ENCODE data around the gene MOB2.

The MOB2 gene

DNA sequence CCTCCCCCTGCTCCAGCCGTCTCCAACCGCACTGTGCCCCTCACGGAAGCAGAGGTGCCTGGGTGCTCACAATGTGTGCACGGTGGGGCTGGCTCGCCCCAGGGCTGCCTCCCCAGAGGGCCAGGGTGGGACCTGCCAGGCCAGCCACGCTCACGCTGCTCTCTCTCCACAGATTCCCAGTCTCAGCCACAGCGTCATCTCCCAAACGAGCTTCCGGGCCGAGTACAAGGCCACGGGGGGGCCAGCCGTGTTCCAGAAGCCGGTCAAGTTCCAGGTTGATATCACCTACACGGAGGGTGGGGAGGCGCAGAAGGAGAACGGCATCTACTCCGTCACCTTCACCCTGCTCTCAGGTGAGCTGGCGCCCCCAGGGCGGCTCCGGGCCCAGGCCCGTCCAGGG lies 30.4 kb downstream of the MOB2 start:
- no peak for DNase-seq (ENCODE audit: low read depth)

DNA sequence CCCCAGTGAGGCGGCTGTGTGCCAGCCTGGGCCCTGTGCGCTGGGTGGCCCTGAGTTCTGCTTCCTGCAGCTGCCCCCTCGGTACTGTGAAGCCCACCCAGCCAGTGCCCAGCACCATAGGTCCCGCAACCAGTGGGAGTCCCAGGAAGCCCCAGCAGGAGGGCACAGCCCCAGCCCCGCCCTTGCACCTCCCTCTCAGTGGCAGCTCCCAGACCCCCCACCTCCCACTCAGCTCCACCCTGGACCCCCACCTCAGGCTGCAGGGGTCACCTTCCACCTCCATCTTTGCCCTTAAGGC lies 30.9 kb downstream of the MOB2 start:
- no peak for DNase-seq (ENCODE audit: low read depth)

DNA sequence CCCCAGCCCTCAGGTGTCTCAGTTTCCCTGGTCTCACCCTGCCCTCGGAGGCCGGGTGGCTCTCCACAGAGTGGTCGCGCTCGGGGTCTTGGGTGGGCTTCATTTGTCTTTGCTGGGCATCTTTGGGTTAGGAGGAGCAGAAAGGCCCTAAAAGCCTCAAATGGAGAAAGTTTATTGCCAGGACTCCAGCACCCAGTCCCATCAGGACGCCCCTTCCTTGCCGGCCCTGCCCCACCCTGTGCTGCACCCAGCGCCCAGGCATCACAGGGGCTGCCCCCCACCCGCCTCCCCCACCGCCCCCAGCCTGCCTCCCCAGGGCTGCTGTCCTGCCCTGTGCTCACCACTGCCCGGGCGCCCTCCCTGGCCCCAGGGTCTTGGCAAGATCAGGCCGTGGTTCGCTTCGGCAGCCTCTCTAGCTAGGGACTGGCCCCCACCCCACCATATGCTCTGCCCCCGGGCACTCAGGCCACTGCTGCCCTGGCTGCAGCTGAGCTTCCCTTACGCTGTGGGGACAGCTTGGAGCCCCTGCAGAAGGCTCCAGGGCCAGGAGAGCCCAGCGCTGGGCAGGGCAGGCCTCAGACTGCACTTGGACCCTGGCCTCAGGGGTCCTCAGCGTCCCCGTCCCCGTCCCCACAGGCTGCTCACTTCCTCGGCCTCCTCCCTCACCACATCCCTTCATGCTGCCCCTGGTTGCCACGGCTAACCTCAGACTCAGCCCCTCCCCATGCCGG lies 31.4 kb downstream of the MOB2 start:
- DNase-seq (ENCODE audit: low read depth): no peak

DNA sequence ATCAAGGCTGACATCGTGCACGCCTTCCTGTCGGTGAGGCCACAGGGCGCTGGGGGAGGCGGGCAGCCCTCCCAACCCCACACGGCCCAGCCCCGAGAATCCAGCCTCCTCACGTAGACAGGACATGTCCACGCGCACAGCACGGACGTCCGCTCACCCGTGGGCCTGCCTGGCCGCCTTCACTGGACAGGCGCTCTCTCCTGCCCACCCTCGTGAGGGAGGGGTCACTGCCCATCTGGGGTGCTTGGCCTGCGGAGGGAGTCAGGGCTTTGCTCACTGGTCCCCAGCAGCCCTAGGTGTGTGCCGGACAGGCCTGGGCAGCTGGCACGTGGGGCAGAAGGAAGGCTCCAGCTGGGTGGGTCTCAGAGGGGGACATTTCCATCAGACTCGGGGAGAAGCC lies 32.0 kb downstream of the MOB2 start:
- no peak for DNase-seq (ENCODE audit: low read depth)

DNA sequence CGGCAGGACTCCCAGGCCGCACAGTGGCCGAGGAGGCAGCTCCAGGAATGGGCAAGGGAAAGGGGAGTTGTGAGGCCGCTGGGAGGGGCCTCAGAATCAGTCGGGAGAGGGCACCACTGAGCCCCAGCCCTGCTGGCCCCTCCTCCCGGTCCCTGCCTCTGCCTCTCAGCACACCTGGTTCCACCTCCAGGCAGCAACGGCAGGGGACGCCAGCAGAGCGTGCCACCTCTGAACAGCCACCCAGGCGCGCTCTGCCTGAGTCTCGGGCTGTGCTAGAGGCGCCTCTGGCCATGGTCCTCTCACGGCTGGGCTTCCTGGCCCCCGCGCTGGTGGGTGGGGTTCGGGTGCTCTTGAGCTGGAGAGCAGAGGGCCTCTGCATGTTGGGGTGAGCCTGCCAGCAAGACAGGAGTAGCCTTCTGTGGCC lies 33.0 kb downstream of the MOB2 start:
- no peak for DNase-seq (ENCODE audit: low read depth)

DNA sequence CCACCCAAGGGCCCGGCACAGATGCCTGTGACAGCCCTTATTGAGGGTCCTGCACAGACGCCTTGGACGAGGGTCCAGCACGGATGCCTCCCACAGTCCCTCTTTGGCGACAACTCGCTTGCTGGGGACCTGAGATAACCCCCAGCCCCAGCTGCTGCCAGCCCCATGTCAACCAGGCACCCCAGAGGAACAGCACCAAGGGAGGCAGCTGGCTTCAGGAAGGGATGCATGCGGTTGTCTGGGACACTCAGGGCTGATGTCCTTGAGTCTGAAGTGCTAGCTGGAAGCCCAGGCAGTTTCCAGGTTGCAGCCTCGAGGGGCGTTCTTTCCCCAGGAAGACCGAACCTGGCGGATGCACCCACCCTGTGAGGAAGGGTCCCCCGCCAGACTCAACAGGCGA lies 33.8 kb downstream of the MOB2 start:
- no peak for DNase-seq (ENCODE audit: low read depth)

DNA sequence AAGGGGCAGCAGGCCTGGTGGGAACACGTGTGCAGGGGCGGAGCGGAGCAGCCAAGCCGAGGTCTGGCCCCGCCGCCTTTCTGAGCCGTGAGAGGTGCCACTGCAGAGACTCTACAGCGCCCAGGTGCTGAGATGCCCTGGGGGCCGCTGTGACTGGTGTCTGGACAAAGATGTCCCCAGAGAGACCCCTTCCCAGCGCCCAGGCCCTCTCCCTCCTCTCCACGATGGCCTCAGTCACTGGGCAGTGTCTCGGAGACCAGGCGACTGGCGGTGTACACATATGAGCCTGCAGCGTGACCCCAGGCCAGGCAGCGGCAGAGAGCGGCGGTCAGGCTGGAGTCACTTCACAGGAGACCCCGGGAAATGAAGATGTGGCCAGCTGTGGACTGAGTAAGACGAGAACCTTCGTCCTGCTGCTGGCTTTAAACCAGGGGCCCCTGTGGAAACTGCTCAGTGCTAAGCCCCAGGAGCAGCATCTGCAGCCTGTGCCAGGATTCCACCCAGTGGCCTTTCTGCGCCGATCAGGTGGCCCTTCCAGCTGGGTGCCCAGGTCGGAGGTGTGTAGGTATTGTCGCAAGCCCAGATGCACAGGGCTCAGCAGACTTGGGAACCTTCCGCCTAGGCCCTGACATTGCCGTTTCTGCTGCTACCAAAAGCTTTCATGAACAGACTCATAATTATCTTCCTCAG lies 34.7 kb downstream of the MOB2 start:
- no peak for DNase-seq (ENCODE audit: low read depth)

DNA sequence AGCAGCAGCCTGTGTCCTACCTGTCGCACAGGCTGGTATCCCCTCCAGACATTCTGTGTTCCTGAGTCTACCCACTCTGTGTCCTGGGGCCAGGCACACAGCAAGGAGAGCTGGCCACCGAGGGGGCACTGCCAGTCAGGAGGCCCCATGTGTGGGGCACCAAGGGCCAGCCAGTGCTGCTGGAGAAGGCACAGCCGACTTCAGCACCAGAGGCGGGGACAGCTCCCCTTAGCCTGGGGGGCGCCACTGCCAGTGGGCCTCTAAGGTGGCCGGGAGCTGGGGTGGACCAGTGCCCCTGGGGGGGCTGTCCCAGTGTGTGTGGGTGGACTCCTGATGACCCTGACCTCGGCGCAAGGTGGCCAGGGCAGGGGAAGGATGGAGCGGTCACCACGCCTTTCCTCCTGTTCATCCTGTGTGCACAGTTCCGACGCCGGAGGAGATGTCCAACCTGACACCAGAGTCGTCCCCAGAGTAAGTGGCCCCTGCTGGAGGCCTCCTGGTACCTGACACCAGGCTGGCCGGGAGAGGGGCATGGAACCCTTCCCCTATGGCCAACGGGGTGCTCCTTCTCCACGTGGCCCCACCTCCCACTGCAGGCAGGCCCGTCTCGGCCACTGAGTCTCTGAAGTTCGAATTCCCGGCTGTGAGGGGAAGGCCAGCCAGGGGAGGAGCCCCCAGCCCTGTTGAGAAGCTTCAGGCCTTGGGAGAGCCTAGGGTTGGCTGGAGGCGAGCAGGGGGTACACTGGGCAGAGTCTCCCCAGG lies 35.4 kb downstream of the MOB2 start:
- DNase-seq (ENCODE audit: low read depth): no peak

DNA sequence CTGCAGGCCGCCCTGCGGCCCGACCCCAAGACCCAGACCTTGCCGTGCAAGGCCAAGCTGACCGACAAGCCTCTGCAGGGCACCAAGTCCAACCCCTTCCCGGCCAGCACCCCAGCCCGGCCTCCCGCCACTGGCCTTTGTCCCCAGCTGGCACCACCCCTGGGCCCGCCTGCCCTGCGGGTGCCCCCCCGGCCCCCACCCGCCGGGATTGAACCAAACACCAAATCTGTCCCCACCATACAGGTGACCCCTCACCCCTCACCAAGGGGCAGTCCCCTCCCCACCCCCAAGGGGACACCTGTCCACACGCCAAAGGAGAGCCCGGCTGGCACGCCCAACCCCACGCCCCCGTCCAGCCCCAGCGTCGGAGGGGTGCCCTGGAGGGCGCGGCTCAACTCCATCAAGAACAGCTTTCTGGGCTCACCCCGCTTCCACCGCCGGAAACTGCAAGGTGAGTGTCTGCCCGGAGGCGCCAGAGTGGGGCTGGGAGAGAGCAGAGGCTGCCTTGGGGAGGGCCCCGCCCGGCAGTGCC lies 36.2 kb downstream of the MOB2 start:
- DNase-seq (ENCODE audit: low read depth): no peak

DNA sequence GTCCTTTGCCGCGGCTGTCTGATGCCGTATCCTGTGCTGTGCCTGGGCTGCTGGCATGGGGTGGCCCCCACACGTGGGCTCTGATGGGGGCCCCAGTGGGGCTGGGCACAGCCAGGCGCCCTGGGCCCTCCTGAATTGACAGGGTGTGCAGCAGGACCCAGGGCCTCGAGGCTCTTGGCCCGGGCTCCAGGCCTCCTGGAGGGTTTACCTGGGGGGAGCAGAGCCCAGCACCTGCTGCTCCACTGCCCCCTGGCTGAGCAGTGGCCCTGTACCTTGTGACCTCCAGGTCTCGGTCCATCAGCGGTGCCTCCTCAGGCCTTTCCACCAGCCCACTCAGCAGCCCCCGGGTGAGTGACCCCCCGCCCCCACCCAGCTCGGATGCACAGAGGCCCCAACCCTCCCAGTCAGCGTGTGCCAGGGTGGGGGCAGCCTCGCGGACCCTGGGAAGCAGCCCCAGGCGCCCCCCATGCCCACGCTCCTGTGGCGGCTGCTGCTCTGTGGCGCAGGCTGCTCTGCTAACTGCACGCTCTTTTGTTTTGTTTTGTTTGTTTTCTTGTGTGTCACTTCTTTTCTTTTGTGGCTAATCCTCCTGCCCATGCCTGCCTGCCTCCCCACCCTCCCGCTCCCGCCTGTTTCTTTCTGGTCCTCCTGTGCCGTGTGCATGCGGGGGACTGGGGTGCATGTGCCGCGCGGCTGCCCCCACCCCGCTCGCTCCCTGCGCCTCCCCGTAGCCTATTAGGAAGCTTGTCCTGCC lies 36.9 kb downstream of the MOB2 start:
- no peak for DNase-seq (ENCODE audit: low read depth)

DNA sequence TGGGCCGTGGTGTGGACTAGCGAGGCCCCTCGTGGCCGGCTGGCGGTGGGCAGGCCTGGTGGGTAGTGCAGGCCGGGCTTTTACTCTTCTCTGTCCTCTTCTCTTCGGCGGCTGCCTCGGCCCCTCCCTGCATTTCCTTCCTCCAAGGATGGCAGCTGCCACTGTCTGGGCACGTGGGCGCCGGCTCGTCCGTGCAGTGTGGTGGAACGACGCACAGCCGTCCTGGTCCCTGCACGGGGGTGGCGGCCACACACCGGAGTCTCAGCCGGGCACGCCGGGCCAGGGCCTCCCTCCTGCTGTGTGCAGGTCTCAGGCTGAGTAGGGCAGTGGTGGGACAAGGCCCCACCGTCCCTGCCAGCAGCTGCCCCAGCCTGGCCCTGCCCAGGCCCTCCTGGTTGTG lies 37.7 kb downstream of the MOB2 start:
- no peak for DNase-seq (ENCODE audit: low read depth)

DNA sequence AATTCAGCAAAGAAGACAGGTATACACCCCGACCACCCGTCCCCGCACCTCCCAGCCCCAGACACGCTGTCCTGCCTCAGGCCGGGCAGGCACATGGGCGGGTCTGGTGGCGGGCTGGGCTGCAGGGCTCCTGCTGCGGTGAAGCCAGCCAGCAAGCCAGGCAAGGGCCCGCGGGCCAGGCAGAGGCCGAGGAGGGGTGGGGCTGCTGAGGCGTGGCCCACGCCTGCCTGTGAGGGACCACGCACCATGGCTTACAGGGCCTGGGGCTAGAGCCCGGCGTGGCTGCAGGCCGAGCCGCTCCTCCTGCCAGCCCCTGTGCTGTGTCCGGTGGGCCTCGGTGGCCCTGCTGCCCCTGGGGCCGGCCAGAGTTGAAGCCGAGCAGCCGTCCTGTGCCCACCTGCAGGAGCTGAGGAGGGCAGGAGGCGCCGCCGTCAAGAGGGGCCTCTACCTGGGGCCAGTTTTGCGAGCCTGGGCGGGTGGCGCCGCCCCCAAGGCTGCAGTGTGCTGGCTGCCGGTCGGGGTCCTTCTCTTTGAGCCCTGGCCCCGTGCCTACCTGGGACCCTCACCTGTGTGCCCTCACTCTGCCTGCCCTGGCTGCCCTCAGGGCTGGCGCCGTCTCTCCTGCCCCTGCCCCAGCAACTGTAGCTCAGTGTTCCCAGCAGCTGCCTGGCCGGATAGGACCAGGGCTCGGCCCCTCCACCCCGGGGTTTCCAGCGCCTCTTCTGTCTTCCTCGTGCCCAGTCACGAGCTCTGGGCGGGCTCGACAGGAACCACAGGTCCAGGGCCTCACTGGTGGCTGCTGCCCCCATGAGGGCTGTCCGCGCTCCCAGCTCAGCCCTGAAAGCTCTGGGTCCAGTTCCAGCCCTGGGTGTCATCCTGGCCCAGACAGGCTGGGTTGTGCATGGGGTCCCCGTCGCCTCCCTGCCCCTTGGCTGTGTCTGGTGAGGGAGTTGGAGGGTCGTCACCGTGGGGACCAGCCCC lies 38.4 kb downstream of the MOB2 start:
- no peak for DNase-seq (ENCODE audit: low read depth)

DNA sequence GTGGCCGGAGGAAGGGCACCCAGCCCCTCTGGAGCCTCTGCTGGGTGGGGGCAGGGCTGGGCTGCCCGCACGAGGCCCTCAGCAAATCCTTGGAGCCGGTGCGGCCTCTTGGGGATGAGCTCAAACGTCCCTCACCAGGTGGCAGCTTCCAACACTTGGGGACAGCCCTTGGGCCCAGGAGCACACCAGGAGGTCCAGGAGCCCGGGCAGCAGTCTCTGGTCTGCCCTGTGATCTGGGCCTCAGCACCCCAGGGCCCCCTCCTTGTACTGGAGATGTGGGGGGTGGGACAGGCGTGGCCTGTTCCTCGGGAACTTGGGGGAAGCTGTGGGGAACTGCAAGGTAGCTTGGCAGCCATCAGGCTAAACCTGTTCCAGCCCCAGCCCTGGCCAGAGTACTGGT lies 40.0 kb downstream of the MOB2 start:
- DNase-seq (ENCODE audit: low read depth): no peak

DNA sequence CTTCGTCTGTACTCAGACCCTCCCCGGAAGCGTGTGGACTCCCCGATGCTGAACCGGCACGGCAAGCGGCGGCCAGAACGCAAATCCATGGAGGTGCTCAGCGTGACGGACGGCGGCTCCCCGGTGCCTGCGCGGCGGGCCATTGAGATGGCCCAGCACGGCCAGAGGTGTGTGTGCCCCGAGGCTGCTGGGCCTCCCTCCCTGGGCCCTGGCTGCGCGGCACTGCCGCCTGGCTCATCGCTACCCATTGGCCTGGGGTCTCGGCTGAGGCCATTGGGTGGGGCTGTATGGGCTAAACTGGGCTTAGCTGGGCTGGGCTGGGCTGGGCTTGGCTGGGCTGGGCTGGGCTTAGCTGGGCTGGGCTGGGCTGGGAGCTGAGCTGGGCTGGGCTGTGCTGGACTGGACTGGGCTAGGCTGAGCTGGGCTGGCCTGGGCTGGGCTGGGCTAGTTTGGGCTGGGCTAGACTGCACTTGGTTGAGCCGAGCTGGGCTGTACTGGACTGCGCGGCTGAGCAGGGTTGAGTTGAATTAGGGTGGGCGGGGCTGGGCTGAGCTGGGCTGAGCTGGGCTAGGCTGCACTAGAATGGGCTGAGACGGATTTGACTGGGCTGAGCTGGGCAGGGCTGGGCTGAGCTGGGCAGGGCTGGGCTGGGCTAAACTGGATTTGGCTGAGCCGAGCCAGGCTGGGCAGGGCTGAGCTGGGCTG lies 40.7 kb downstream of the MOB2 start:
- no peak for DNase-seq (ENCODE audit: low read depth)

DNA sequence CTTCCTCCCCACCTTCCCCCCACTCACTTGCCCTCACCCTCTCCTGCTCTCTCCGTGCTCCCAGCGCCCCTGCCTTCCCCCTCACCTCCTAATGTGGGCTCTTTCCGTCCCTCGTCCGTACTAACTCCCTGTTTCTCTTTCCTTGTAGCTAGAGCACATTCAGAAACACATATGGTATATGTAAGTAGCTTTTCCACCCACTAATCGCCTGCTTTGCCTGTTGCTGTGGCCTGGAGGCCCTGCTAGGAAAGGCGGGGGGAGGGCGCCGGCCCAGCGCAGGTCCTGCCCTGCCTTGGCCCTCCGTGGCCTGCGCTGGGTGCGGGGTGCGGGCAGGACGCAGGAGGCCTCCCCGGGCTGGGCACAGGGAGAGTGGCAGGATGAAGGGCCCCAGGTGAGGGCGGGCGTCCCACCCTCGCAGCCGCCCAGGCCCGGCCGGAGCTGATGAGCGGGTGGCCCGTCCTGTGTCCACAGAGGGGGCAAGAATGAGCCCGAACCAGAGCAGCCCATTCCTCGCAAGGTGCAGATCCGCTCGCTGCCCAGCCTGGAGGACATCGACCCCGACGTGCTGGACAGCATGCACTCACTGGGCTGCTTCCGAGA lies 41.7 kb downstream of the MOB2 start:
- DNase-seq (ENCODE audit: low read depth): no peak

DNA sequence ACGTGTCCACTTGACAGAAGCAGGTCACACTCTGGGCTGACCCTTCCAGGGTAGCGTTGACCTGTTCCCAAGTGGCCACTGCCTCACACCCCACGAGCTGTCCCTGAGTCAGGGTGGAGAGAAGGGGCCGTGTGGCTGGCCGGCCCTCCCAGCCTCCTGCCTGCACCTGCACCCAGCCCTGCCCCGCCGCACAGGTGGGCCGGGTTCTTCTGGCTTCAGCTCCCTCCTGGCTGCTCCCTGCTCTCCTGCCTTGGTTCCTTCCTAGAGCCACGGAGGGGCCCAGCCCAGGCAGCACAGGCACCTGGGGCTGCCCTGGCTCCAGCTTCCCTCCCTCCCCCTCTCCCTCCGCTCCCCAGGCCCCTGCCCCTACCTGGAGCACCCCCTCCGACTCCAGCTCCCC lies 42.3 kb downstream of the MOB2 start:
- no peak for DNase-seq (ENCODE audit: low read depth)

DNA sequence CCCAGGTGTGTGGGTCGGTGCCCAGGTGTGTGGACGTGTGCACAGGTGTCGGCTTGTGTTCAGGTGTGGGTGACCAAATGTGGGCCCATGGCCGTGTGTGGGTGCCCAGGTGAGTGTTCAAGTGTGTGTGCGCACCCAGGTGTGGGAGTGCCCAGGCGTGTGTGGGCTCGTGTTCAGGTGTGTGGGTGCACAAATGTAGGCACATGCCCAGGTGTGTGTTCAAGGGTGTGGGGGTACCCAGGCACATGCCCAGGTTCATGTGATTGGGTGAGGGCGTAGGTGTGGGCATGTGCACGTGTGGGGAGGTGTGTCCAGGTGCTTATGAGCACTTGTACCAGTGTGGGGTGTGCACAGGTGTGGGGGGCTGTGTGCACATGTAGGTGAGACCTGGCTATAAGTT lies 42.8 kb downstream of the MOB2 start:
- DNase-seq (ENCODE audit: low read depth): no peak

DNA sequence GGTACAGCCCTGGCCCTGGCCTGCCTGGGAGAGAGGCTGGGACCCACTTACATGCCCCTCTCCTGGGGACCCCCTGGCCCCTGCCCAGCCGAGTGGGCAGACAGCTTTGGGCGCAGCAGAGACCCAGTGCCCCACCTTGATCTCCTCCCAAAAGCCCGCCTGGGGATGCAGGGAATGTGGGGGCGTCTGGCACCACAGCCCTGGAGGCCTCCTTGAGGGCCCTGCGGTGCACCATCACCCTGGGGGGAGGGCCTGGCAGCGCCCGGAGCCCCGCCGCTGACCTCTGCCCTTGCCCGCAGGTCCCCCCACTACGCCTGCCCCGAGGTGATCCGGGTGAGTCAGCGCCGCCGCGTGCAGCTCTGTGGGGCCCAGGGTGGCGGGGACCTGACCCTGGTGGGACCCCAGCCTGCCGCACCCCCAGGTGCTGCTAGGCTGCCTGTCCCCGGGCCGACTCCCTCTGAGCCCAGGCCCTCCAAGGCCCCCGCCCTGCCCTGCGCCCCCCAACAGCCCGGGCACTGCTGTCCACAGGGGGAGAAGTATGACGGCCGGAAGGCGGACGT lies 43.7 kb downstream of the MOB2 start:
- DNase-seq (ENCODE audit: low read depth): no peak

DNA sequence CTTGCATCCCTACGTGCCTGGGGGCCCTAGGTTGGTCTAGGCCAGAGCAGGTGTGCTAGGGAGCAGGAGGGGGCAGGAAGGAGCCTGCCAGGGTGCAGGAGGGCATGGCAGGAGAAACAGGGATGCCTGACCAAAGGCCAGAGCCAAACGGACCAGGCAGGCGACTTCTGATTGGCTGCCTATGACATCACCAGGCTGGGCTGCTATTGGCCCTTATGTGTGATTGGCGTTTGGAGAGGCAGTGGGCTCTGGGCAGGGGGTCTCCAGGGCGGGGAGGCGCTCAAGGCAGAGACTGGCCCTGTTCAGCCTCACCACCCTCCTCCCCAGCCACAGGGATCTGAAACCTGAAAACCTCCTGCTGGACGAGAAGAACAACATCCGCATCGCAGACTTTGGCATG lies 44.4 kb downstream of the MOB2 start:
- no peak for DNase-seq (ENCODE audit: low read depth)

DNA sequence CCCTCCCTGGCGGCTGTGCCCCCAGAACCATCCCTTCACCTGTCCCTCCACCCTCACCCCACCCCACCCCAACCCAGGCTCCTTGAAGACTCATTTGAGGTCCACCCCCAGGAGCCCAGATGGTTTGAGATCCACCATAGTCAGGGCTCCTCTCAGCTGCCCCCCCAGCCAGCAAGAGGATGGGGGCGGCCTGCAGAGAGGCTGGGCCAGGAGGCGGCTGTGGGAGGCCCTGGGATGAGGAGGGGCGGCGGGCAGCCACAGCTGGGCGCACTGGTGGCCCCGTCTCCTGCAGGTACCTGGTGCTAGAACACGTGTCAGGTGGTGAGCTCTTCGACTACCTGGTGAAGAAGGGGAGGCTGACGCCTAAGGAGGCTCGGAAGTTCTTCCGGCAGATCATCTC lies 46.1 kb downstream of the MOB2 start:
- DNase-seq (ENCODE audit: low read depth): no peak

Measured in amniotic epithelial cell (primary cell).